ENCODE results near the gene TMEM220.
"Not testable (repeated sequence)": the region's sequence is repeated elsewhere in the genome, so short reads cannot be mapped to it uniquely, and the experiment has no call there.

Gene TMEM220

DNA sequence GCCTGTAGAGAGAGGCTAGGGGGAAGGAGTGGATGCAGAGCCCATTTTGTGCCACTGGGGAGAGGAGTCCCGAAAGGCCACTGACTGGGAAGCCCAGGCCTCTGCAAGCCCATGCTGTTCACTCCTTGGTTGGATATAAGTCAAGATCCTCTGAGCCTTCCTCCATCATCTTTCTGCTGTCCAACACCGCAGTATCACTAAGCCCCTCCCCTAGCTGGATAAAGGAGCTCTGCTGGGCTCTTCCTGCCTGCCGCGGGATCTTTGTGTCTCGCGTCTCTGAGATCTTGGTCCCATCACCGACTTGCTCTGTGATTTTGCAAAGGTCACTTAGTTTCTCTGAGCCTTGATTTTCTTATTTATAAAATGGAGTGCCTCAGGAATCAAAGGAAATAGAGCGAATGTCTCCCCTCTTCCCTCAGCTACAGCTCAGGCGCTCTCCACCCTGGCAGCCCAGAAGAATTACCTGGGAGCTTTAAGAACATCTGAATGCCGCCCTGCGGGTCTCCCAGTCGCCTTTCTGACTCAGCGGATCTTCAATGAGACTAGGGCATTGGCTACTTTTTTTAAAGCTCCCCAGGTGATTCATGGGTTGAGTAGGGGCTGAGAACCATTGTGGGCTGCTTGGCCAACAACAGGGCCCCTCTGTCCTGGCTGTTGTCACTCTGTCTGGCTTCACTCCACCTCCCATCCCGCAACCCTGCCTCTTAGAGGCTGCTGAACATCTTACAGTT, 25.2 kb upstream of the TMEM220 start:
- no peak for DNase-seq

DNA sequence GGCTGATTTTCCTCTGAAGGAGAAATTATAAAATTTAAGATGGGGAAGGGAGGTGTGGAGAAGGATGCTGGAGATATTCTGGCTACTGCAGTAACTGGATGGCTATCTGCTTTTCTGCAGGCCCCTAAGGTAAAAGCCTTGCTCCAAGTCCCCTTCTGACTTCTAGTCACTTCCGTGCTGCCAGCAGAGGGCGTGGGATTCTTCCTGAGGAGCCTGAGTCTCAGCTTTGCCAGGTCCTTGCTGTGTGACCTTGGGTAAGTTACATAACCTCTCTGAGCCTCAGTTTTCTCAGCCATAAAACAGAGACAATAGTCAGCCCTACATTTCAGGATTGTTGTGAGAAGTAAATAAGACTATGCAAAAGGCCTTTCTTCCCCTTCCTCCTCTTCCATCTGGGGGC, 24.3 kb upstream of the TMEM220 start:
- DNase-seq, result peak; percentile 62

DNA sequence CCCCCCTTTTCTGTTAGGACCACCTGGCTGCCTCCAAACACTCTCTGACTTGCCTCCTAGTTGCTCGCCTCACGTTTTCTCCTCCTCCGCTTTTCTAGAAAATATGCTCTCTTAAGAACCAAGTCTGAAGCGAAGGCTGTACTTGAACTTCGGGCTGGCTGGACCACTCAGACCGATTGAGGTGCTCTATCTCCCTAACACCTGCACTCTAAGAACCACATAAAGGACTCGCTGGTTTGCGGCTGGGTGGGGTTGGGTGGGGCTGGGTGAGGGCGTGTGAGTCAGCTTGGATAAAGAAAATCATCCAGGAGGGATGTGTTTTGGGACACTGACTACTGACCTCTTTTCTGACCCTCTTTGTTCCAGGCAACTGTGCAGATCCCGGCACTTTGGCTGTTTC, 22.9 kb upstream of the TMEM220 start:
- DNase-seq, result no peak

DNA sequence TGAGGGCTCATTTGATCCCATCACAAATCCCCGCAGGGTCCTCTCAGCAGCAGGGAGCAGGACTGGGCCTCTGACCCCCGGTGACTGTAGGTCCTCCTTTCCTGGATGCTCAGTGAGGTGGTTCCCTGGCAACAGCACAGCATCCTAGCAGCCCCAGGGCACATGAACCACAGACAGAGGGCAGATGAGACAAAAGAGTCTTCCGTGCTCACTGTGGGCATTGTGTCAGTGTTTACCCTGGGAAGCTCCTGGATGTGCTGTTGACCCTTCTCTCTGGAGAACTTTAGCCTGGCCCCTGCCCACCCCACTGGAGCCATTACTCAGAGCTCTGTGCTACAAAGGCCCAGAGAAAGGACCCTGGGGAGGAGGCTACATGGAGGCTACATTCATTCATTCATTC, 21.7 kb upstream of the TMEM220 start:
- no peak for DNase-seq

DNA sequence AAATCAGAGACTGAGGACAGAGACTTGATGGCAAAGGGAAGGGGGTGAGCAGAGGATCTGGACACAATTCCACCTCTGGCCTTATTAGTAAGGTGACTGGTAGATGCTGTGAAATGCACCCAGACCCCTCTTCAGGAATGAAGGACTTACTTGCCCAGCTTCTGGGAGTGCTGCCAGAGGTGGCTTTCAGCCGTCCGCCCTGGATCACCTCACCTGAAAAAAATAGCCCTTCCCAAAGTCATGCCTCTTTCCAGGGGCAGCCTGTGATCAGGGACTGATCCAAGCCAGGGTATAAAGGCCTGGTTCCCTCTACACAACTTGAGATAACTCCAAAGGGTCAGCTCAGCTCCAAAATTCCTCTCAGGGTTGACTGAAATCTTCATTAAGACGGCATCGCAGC, 20.4 kb upstream of the TMEM220 start:
- no peak for DNase-seq

DNA sequence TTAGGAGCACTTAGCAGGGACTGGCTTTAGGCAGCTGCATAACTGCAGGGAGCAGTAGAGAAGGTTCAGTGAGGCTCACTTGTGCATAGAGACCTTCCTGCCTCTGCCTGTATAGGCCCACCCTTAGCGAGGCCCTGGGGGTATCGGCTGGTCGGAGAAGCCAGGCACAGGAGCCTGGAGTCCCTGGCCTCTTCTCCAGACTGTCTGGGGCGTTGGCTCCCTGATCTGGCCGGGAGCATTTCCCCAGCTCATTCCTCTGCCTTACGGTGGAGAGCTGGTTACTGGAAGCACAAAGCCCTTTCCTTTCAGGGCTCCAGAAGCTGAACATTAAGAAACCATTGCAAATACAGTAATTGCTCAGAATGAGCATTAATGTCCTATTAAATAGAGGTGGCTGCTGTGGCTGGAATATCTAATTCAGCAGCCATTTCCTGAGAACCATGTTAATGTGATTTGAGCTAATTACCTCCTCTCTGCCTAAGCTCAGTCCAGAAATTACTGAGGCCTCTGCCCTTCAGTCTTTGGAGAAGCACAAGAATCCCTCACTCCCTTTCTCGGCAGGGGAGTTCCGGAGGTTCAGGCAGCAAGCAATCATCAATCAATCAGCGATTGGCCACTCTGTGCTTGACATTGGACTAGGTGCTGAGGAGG, 18.8 kb upstream of the TMEM220 start:
- DNase-seq, result no peak

DNA sequence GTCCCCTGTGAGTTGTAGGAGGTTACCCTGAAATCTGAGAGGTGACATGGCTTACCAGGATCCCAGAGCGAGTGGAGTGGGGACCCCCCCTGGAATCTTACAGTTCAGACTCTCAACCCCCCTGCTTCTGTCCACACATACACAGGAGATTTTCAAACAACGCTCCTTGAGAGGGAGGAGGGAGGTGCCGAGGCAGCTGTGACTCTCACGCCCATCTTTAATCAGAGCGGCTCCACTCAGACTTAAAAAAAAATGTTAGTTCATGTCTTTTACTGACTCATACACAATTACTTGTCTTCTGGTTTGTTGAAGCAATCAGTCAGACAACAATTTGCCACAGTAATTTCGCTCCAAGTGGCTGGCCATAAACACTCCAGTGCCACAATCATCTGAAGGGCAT, 15.4 kb upstream of the TMEM220 start:
- no peak for DNase-seq

DNA sequence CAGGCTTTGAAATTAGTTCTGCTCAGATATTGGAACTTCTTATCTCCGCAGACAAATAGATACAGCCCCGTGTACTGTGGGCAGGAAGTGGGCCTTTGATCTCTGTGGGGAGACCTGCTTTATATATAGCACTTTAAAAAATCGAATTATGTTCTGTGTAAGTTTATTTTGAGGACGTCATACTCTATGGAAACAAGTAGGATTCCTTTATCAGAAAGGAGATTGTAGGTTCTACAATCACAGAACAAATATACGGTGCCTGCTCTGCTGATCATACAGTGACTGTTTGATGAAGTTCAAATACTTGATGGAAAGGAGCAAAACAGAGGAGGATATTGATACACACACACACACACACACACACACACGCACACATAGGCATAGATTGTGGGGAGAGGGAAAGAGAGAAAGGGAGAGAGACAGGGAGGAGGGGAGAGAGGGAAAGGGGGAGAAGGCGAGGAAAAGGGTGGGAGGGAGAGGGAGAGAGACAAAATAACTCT, 14.7 kb upstream of the TMEM220 start:
- DNase-seq, result peak; percentile 38

DNA sequence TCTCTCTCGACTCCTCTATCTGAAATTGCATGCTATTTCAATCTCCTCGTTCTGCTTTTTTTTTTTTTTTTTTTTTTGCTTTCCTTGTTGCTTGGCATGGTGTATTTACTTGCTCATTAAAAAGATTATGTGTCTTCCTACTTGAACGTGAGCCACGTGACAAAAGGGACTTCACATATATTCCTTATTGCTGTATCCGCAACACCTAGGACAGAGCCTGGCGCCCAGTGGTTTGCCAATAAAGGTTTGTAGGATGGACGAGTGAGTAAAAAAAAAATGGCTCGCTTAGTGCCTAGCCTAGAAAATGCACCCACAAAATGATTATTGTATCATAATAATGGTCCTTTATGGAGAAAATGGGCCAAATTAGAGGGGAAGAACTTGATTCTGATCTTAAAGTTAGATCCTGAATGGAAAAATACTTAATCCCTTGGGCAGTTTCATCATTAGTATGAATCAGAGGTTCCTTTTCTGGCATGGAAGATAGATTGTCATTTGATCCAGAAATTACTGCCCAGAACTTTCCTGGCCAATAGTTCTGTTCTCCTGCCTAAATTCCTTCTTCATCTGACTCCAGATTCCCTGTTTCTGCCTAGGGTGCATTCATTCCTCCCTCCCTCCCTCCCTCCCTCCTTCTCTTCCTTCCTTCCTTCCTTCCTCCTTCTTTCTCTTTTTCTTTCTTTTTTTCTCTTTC, 13.6 kb upstream of the TMEM220 start:
- no peak for DNase-seq

DNA sequence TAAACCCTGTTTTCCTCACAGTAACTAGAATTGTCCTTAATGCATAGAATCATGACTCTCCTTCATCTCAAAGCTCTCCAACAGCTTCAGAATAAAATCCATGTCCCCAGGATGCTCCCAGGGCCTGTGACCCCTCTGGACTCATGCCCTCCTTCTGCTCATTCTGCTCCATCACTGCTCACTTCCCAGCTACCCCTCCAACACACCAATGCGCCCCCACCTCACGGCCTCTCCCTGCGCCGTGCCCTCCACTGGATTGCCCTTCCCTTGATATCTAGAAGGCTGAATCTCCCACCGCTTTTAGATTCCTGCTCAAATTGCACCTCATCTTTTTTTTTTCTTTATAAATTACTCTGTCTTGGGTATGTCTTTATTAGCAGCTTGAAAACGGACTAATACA, 12.6 kb upstream of the TMEM220 start:
- no peak for DNase-seq

DNA sequence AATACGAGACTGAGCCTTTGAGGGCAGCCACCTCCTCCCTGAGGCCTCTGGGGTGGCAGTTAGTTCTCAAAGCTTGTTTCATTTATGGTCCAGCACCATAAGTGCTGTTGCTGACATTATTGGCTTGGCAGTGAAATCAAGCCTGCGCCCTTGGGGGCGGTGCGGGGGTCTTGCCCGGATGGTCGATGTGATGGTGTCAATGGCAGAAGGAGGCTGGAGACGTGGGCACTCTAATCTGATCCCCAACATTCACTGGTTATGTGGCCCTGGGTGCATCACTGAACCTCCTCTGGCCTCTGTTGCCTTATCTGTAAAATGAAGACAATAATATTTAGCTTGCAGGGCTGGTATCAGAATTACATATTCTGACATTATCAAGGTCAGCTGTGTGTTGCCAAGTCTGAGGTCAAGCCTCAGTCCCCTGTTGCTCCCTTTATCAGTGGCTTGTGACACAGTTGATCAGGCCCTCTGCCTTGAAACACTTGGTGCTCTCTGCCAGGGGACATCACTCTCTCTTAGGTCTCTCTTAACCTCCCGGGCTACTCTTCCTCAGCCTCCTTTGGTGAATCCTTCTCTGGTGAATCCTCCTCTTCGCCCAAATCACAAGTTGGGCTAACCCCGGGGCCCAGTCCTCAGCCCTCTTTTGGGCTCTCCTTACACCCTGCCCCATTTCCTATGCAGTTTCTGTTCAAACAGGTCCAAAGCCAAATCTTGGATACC, 11.8 kb upstream of the TMEM220 start:
- peak; percentile 57 for DNase-seq

DNA sequence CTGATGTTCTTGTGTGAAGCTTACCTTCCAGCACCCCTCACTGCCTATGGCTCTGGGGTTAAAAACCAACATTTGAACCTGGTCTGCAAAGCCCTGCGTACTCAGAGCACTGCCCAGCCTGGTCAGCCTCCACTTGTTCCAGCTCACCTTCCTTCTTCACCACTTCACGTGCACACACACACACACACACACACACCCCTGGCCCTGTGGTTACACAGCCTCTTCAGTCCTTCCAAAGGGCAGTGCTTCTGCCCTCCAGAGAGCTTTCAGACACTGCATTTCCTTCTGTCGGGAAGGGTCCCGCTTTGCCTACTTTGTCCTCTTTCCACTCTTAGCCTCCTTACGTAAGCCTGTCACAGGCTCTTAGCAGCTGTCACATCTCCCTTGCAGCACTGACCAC, 9.6 kb upstream of the TMEM220 start:
- no peak for DNase-seq

DNA sequence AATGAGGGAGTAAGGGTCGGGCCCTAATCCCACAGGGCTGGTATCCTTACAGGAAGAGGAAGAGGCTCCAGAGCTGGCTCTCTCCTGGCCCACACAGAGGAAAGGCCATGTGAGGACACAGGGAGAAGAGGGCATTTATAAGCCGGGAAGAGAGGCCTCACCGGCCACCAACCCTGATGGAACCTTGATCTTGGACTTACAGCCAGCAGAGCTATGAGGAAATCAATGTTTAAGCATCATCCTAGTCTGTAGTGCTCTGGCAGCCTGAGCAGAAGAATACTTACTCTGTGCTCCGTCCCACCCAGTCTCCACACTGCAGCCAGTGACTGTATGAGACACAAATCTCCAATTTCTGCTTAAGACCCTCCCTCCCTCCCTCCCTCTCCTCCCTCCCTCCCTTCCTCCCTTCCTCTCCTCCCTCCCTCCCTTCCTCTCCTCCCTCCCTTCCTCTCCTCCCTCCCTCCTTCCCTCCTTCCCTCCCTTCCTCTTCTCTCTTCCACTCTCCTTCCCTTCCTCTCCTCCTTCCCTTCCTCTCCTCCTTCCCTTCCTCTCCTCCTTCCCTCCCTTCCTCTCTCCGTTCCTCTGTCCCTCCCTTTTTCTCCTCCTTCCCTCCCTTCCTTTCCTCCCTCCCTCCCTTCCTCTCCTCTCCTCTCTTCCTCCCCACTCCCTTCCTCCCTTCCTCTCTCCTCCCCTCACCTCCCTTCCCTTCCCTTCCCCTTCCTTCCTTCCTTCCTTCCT, 8.9 kb upstream of the TMEM220 start:
- no peak for DNase-seq

DNA sequence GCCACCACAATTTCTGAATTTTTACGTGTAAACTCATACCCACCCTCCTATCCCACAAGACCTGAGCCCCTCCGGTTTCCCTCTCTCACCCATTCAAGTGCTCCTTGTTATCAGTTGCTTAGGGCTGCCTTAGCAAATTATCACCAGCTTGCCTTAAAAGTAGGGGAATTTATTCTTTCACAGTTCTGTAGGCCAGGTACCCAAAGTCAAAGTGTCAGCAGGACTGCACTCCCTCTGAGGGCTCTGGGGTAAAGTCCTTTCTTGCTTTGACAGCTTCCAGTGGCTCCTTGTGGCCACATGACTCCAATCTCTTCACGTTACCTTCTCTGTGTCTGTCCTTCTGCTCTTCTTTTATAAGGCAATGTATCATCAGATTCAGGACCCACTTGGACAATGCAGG, 7.9 kb upstream of the TMEM220 start:
- no peak for DNase-seq

DNA sequence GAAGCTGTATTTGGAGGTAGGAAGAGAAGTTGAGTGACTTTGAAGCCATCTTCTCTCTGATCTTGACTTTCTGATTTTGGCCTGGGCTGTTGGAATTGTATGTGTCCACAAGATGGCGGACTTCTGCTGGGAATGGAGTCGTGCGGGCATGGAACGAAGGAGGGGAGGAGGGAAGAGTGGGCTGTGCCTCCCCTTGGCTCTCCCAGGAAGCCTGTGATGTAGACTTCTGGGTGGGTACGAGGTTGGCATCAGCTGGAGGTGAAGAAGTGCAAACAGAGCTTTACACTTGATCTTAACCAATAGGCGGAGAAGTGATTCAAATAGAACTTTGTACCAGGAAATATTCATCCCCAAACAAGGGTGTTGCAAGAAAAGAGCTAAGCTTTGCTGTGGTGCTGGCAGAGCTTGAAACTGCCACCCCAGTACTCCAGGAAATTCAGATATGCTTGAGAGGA, 7.4 kb upstream of the TMEM220 start:
- peak; percentile 69 for DNase-seq

DNA sequence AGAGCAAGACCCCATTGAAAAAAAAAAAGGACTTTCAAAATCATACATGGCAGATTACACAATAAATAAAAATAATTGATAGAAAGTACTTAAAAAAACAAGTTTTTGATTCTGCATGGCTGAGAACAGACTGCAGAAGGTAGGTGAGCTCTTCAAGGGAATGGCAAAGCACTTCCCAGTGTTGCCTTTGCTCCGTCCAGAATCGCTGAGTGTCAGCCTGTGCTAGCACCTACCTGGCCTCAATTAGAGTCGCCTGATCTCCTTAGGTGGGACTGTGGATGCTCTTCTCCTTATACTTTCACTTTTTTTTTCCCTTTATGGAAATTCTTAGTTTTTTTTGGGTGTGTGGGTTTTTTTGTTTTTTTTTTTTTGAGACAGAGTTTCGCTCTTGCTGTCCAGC, 6.0 kb upstream of the TMEM220 start:
- no peak for DNase-seq

DNA sequence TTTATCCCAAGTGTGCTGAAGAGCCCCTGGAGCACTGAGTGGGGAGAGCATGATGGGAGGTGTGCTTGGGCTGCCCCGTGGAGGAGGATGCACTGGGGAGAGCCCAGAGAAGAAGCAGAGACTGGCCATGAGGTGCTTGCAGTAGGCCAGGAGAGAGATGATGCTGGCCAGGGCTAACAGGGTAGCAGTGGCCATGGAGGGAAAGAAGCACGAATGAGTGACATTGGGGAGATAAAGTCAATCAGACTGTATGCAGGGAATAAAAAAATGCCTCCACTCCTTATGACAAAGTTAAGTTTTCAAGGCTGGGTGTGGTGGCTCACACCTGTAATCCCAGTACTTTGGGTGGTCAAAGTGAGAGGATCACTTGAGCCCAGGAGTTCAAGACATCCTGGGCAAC, 5.4 kb upstream of the TMEM220 start:
- no peak for DNase-seq

DNA sequence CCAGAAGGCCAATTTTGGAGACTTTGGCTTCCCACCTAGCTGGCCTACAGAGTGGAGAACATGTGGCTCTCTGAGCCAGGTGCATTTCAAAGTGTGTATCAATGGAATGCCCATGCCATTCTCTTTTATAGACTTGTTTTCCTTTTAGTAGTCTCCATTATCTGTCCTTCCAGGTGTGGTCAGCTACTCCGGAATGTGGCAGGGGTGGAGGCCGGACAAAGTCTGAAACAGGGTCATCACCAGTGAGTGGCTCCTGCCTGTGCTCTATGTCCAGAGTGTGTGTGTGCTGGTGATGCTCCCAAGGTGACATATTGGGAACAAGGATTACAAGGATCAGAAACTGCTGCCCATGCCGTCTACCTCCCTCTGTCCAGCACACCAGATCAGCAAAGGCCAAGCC, 3.8 kb upstream of the TMEM220 start:
- DNase-seq, result no peak

DNA sequence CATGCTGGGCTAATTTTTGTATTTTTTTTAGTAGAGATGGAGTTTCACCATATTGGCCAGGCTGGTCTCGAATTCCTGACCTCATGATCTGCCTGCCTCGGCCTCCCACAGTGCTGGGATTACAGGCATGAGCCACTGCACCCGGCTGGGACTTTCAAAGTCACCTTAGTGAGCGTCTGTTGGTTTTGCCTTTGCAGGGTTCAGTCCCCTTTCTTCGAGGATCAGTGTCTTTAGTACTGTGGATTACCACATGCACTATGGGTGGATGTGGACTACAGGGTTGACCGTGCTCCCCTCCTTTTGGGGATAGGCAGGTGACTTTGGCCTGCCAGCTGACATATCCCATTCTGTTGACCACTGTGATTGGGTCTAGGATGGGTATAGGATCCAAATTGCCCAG, 2.3 kb upstream of the TMEM220 start:
- not testable (repeated sequence) for DNase-seq

DNA sequence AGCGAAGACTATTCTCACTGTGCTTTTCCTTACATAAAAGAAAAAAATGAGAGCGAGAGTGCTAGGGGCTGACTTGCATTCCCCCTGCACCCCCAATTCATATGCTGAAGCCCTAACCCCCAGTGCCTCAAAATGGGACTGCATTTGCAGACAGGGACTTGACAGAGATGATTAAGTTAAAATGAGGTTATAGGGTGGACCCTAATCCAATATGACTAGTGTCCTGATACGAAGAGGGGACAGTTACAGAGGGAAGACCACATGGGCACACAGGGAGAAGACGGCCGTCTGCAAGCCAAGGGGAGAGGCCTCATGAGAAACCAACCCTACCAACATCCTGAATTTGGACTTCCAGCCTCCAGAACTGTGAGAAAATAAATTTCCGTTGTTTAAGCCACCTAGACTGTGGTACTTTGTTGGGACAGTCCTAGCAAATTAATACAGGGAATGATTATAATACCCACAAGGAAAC, 1.6 kb upstream of the TMEM220 start:
- no peak for DNase-seq

DNA sequence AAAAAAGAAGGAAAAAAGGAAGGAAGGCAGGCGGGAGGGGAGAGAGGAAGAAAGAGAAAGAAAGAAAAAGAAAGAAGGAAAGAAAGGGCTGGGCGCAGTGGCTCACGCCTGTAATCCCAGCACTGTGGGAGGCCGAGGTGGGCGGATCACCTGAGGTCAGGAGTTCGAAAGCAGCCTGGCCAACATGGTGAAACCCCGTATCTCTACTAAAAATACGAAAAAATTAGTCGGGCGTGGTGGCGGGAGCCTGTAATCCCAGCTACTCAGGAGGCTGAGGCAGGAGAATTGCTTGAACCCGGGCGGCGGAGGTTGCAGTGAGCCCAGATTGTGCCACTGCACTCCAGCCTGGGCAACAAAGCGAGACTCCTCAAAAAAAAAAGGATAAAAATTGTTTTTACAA, 424 bp upstream of the TMEM220 start:
- DNase-seq, result not testable (repeated sequence)

DNA sequence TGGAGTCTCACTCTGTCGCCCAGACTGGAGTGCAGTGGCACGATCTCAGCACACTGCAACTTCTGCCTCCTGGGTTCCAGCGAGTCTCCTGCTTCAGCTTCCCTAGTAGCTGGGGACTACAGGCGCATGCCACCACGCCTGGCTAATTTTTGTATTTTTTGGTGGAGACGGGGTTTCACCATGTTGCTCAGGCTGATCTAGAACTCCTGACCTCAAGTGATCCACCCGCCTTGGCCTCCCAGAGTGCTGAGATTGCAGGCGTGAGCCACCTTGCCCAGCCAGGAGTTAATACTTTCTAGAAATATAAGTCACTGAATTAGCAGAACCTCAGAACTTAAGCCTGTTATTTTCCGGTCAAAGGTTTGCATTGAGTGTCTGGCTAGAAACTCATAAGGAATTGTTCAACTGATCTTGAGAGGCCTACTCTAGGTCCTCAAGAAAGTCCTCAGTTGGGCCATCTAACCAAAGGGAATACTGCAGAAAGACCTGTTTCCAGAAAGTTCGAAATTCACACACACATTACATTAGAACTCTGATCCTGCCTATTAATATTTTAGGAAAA, 1.4 kb downstream of the TMEM220 start:
- DNase-seq, result no peak
